Right ventricle myocardium superior (tissue), 1 donor: ENCODE results near the gene KPRP. TPM values are rescaled to one million over a fixed set of nuclear protein-coding genes. Genes with fewer than 3 reads are reported as not detected.

Experiments
- ATAC-seq: fragments of 200-7000 bp; cut with Tn5 transposase; one replicate; pipeline ENCODE4 v1.9.1; 2020; ENCODE audit warnings: mild to moderate bottlenecking; ENCODE audit not compliant: poor library complexity
- DNase-seq: peaks from one replicate; pipeline ENCODE4 v3.0.0-alpha.2; 2020
- intact Hi-C: fragments of 100-400 bp; cut with DNase I; formaldehyde crosslinking; loops from one replicate; pipeline ENCODE4 v1.11.2; 2022
- long read RNA-seq: library from polyadenylated mRNA; unstranded; transcript quantifications from one replicate; pipeline ENCODE4 v2.0.0, GENCODE V29; 2021
- total RNA-seq: library from RNA; stranded (reverse); fragmentation: NEBNext Ultra II Directional; extraction: Animal tissue kit (Norgen Biotek cat#: 25700); gene quantifications from one replicate; pipeline ENCODE4 v1.2.1, GENCODE V29; 2021
- donor health status: DM: no; HTN: yes; CAD: no; lungs with severe emphysema.

The KPRP gene, protein sequence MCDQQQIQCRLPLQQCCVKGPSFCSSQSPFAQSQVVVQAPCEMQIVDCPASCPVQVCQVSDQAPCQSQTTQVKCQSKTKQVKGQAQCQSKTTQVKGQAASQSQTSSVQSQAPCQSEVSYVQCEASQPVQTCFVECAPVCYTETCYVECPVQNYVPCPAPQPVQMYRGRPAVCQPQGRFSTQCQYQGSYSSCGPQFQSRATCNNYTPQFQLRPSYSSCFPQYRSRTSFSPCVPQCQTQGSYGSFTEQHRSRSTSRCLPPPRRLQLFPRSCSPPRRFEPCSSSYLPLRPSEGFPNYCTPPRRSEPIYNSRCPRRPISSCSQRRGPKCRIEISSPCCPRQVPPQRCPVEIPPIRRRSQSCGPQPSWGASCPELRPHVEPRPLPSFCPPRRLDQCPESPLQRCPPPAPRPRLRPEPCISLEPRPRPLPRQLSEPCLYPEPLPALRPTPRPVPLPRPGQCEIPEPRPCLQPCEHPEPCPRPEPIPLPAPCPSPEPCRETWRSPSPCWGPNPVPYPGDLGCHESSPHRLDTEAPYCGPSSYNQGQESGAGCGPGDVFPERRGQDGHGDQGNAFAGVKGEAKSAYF
- not detected for total RNA-seq
- long read RNA-seq, result 0 reads

DNA sequence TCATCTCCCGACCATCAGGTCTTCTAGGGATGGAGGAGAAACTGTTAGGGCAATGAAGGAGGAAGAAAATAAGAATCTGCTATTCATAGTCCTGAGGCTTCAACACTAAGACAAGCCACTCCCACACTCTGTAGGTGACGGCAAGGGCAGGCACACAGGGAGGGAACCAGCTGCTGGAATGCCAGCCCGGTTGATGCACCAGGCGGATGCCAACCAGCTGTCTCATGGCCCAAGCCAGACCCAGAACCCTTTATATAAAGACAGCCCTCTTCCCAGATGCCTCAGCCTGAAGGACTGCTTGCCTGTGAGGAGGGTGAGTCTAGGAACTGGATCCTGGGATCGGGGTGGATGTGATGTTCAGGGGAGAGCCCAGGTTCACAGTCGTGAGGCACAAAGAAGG lies at the start of gene KPRP:
Gene KPRP (plus strand): TSS at position 279 of the 400 bp plus-strand sequence. CDS start 1,564 bp downstream, outside the sequence.
- intact Hi-C loops, result no loop called here
- ATAC-seq, result no peak
- DNase-seq, result no peak

DNA sequence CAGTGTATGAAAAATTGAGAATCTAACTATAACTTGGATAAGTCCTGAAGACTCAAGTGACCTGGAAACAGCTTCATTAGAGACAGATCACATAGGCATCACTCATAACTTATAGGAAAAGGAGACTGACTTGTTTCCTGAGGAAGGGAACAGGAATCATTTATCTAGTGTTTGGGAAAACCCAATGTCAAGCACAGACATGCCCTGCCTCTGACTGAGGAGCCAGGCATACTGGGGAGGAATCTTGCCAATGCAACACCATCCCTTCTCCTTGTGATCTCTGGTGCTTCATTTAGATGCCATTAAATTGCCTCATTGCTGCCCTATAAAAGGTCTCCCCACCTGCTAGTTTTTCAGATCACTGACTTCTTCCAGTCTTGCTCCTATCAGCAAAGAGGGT lies 39.6 kb upstream of the KPRP start:
- DNase-seq (no peak), ATAC-seq (no peak)
- intact Hi-C loops, result no loop called here

DNA sequence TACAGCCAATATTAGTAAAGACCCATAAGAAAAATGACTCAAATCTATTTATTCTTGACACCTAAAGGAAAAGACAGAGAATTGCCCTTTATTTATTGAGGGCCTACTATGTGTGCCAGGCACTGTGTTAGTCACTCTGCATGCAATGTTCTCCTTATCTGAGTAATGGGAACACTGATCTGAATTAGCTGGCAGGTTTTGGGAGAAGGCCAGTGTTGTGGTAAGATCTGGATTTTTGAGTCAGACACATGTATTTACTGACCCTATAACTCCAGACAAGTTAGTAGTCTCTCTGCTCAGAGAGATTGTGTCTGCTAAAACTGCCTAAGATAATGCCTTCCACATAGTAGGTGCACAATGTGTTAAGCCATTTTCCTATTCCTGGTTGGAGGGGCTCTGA lies 32.6 kb upstream of the KPRP start:
- DNase-seq (no peak), ATAC-seq (no peak)
- intact Hi-C loops, result no loop called here

DNA sequence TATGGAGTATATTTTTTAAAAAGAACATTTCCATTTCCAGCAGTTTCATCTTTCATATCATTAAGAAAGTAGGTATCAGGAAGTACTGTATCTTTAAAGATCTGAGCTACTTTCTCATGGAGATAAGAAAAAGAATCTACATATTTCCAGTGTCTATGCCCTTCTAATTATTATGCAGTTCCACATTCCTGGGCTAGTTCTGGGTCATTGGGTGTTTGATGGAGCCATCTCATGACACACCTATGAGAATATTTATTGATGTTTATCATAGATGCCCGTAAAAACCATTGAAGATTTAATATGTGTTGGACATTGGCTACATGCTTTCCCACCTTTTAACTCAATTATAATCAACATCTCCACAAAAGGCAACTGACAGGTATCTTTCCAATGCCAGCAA lies 28.8 kb upstream of the KPRP start:
- DNase-seq (no peak), ATAC-seq (no peak)
- intact Hi-C loops, result no loop called here

DNA sequence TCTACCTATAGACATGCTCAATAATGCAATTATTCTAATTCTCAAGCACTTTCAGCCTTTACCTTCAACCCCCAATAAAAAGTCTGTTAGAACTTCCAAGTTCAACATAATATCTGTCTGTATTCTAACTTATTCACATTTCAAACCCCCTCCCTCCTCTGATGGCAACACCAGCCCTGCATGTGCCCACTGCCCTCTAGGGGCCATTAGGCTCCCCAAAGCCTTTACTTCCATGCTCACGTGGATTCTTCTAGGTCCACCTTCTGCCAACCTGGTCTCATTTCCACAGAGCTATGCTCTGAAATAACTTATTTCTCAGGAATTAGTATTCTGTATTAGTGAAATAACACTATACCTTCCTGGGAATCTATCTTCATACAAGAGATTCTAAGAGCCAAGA lies 22.2 kb upstream of the KPRP start:
- ATAC-seq (no peak), DNase-seq (no peak)
- intact Hi-C loops, result no loop called here

DNA sequence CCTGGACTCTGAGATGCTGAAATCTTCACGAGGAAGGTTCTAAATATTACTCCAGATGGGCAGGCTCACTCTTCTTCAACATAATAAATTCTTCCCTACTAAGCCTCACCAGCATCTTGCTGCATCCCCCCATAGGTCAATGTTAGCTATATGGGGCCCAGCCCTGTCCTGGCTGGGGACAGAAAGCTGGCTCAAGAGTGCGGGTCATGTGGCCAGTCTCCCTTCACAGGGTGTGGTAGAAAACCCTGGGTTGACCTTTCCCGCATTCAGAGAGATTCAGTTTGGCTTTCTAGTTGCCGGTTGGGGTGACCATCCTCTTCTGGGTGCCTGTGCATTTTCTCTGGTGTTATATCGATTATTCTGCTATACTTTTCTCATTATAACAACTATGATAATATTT lies 19.8 kb upstream of the KPRP start:
- ATAC-seq, result no peak
- intact Hi-C loops, result no loop called here
- DNase-seq, result no peak

DNA sequence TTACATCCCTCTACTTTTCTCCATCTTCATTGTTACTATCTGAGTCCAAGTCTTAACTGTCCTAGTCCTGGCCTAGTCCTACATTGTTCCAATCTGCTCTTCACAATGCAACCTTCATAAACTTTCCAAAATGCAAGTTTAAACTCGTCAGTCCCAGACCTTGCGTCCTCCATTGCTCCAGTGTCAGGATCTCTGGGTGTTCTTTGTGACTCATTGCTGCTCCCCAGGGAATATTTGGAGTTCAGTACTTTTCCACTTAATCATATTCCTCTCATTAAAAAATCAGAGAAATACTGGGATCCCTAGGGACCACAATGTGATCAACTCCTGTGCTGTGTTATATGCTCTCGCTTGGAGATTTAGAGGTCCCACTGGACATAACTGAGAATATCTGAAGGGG lies 18.0 kb upstream of the KPRP start:
- intact Hi-C loops, result no loop called here
- ATAC-seq (no peak), DNase-seq (no peak)

DNA sequence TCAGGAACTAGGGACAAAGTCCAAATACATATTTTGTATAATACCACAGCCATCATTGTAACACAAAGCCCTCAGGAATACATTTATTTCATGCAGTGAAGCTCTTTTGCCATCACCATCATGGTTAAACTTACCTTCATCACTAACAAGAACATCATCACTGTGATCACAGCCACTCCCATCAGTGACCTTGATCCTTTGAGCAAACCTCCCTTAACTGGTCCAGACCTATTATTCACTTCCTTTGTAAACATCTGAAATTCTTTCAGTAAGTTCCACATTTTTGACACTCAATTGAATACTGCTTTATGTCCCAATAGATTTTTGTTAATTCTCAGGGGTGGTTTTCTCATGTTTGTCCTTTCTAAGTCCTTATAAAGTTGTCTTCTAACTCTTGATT lies 16.2 kb upstream of the KPRP start:
- ATAC-seq (no peak), DNase-seq (no peak)
- intact Hi-C loops, result no loop called here

DNA sequence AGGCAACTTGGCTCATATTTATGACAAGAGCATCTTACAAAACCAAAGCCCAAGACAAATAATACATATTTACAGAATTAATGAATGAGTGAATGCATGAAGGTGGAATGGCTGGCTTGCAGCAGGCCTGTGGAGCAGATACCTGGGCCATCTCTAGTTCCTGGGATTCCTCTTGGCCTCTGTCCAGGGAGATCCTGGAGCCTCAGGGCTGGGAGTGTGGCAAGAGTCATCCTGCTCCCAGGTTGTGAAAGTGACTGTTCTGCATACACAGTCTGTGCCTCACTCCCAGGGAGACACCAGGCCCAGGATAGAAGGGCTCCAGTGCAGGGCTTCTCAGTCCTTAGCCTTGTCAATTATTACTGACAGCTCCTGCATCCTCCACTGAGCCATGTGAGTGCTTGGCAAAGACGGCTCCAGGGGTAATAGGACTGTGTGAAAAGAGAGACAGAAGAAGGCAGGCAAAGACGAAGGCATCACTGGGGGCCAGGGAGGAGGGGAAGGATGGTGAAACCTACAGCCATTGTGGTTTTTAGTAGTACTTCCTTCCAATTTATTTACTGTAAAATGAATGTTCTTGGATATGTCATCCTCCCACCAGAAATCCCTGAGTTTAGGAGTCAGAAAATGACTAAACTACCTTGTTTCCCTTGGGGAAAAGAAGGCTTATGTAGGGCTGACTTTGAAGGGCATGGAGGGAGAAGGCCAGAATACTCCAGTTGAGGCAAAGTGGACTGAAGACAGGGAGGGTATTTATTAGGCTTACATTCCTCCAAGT lies 14.3 kb upstream of the KPRP start:
- ATAC-seq (no peak), DNase-seq (no peak)
- intact Hi-C loops, result no loop called here

DNA sequence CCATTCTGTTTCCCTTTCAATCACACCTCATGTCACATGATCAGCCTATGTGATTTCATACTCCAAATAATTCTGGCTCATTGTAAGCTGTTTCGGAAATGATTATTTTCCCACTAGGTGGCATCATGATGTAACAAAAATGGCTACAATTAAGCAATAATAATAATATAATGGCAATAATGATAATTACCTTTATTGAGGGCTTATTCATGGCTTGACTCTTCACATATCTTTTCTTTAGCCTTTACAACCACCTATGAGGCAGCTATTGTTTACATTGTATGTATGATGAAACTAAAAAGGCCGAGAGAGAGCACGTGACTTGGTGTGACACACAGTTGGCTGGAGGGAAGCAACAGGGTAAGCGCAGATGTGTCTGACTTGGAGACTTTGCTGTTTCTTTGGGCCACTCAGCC lies 12.5 kb upstream of the KPRP start:
- no peak for ATAC-seq
- DNase-seq, result no peak
- intact Hi-C loops, result no loop called here

DNA sequence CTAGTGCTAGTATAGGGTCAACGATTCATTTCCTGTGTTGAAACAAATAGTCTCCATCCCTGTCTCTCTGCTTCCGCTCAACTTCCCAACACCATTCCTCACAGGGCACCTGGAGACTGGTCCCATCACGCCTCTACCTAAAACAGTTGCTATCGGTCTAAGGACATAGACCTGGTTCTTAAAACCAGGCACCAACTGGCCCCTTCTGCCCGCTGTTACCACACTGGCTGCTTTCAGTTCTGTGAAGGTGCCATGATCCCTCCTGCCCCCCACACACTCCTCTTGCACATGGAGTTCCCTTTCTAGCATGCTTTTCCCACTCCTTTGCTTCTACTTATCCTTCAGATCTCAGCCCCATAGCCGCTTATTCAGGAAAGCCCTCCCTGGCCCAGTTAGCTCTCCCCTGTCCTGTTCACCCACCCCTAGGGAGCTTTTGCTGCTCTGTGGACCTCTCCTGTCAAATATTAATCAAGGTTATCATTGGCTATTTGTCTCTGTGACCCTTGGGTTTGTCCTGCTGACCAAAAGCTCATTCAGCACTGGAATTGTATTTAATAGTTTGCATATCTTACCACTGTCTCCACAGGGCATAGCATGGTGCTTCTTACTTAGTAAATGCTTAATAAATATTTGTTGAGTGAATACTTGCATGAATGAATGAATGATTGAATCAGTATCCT lies 11.9 kb upstream of the KPRP start:
- no peak for ATAC-seq
- no peak for DNase-seq

DNA sequence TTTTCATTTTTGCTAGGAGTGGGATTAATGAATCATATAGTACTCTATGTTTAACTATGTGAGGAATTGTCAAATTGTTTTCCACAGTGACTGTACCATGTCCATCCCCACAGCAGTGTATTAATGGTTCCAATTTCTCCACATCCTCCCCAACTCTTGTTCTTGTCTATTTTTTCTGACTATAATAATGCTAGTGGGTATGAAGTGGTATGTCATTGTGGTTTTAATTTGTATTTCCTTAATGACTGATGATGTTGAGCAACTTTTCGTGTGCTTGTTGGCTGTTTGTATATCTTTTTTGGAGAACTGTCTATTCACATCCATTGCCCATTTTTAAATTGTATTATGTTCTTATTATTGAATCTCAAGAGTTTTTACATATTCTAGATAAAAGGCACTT lies 10.0 kb upstream of the KPRP start:
- ATAC-seq, result no peak
- no peak for DNase-seq
- intact Hi-C loops, result no loop called here

More for the DNA sequence above, 11.9 kb upstream of the KPRP start:
- intact Hi-C loops, result no loop called here

DNA sequence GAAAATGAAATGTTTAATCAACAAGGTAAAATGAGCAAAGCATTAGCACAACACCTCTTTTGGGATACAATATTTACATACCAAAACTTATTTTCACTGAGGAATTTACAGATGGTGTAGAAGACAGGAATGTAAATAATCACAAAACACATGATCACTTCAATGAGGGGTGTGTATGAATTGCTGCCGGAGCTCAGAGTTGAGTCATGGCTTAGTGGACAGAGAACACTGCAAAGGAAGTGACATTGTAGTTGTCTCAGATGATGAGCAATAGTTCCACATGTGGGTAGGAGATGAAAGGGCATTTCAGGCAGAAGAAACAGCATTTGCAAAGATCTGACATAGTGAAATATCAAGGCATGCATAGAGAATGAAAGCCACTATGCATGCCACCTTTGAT lies 5.6 kb upstream of the KPRP start:
- DNase-seq, result no peak
- intact Hi-C loops, result no loop called here
- no peak for ATAC-seq

DNA sequence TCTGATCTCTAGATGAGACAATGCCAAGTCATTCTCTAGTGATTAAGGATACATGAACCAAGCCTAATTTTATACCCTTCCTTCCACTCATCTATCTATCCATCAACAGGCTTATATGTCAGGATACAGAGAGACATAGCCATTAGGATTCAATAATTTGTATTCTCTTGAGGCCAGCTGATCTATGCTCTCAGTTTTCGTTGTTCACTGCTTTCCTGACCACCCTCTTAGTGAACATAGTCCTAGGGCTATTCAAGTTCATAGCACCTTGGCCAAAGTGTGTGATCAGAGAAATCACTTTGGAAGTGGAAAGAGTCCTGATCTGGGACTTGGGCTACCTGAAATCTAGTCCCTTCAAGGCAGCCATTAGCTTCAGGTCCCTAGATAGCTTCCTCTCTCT lies 4.2 kb upstream of the KPRP start:
- intact Hi-C loops, result no loop called here
- no peak for ATAC-seq
- DNase-seq, result no peak

DNA sequence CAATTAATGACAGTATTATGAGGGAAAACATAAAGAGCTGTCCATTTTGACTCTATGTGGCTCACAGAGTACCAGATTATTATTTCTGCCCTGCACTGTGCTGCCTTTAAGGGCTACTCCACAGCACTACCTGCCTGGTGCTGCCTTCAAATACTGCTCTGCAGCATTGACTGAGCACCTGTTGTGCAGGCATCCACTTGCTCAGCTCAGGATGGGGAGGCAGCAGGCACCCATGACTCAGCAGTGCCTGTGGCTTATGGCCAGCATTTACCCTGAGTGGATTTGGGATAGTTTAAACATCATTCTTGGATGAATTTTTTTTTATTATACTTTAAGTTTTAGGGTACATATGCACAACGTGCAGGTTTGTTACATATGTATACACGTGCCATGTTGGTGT lies 953 bp upstream of the KPRP start:
- DNase-seq (no peak), ATAC-seq (no peak)
- intact Hi-C loops, result no loop called here

DNA sequence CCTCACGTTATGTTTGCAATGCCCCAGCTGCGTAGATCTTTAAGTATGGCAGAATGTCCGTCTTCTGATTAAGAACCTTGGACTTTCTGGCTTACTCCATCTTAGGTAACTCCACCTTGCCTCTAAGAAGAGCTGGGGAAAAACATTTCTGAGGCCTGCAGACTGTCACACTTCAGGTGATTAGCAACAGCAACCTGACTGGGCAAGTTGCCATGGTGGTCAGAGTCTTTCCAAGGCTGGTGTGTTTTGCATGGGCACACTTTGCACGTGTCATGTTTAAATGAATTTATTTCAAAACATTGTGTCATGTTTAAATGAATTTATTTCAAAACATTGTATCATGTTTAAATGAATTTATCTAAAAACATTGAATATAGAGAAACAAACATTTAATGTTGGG lies 811 bp downstream of the KPRP start:
- intact Hi-C loops, result no loop called here
- ATAC-seq, result no peak
- DNase-seq, result no peak

DNA sequence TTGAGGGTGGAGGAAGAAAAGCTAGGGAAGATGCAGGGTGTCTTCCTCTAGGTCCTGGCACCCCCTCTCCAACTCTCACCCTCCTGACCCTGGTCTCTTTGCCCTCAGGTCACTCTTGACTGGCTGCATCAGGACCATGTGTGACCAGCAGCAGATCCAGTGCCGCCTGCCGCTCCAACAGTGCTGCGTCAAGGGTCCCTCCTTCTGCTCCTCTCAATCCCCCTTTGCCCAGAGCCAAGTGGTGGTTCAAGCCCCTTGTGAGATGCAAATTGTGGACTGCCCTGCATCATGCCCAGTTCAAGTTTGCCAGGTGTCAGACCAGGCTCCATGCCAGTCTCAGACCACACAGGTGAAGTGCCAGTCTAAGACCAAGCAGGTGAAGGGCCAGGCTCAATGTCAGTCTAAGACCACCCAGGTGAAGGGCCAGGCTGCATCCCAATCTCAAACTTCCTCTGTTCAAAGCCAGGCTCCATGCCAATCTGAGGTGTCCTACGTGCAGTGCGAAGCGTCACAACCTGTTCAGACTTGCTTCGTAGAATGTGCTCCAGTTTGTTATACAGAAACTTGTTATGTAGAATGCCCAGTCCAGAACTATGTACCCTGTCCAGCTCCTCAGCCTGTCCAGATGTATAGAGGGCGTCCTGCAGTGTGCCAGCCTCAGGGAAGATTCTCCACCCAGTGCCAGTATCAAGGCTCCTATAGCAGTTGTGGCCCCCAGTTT lies 1.8 kb downstream of the KPRP start:
- no peak for ATAC-seq
- no peak for DNase-seq
- intact Hi-C loops, result no loop called here

DNA sequence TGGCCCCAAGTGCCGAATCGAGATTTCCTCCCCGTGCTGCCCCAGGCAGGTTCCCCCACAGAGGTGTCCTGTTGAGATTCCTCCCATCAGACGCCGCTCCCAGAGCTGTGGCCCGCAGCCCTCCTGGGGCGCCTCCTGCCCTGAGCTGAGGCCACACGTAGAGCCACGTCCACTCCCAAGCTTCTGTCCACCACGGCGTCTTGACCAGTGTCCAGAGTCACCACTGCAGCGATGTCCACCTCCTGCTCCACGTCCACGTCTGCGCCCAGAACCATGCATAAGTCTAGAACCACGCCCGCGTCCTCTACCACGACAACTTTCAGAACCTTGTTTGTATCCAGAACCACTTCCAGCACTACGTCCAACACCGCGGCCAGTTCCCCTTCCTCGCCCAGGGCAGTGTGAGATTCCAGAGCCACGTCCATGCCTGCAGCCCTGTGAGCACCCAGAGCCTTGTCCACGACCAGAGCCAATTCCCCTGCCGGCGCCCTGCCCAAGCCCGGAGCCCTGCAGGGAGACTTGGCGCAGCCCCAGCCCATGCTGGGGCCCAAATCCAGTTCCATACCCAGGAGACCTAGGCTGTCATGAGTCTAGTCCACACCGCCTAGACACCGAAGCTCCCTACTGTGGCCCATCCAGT lies 2.8 kb downstream of the KPRP start:
- no peak for DNase-seq
- ATAC-seq, result no peak
- intact Hi-C loops, result no loop called here
